Osteocyte (in vitro differentiated cells): ENCODE data around the gene ADARB1. TPM values are rescaled to one million over a fixed set of nuclear protein-coding genes. Genes with fewer than 3 reads are reported as not detected.

ENCODE experiments used
- DNase-seq: peaks from one replicate; pipeline ENCODE4 v3.0.0; 2021; ENCODE audit warnings: mixed read lengths; ENCODE audit not compliant: unreplicated experiment; ENCODE audit errors: extremely low spot score
- H3K27ac Mint-ChIP-seq: one replicate; pipeline ENCODE4 v1.8.0; 2021; ENCODE audit warnings: mild to moderate bottlenecking, mixed read lengths; ENCODE audit not compliant: unreplicated experiment
- H3K27me3 Mint-ChIP-seq: one replicate; pipeline ENCODE4 v1.8.0; 2021; ENCODE audit warnings: mixed read lengths; ENCODE audit not compliant: unreplicated experiment
- H3K36me3 Mint-ChIP-seq: one replicate; pipeline ENCODE4 v1.8.0; 2021; ENCODE audit warnings: mixed read lengths; ENCODE audit not compliant: unreplicated experiment
- H3K4me1 Mint-ChIP-seq: one replicate; pipeline ENCODE4 v1.8.0; 2021; ENCODE audit warnings: mixed read lengths; ENCODE audit not compliant: unreplicated experiment
- H3K4me3 Mint-ChIP-seq: one replicate; pipeline ENCODE4 v1.8.0; 2021; ENCODE audit warnings: mild to moderate bottlenecking, moderate library complexity, mixed read lengths; ENCODE audit not compliant: unreplicated experiment
- H3K9me3 Mint-ChIP-seq: one replicate; pipeline ENCODE4 v1.8.0; 2021; ENCODE audit warnings: mixed read lengths; ENCODE audit not compliant: unreplicated experiment
- total RNA-seq: library from RNA; stranded (reverse); gene quantifications from 2 replicates; pipeline ENCODE4 v1.2.1, GENCODE V29; 2021
- TF ChIP-seq, protein P1 (sequence below): fragments of 200-600 bp; sonication (generic); IDR thresholded peaks from 2 replicates; pipeline ENCODE4 v1.5.0; 2021; ENCODE audit warnings: antibody characterized with exemption, mild to moderate bottlenecking, moderate library complexity

ADARB1 gene
- total RNA-seq, 1 donor from 2014 or later = 126 TPM

- Mint-ChIP-seq H3K36me3 (no peaks in the 10 kb centered on the region), H3K9me3 (no peaks in the 10 kb centered on the region), H3K27me3 (no peaks in the 10 kb centered on the region), H3K27ac (no peak overlapping the region), H3K4me3 (no peak overlapping the region), H3K4me1 (peaks cover 14% of the 10 kb centered on the region)
- TF ChIP-seq, protein P1, sequence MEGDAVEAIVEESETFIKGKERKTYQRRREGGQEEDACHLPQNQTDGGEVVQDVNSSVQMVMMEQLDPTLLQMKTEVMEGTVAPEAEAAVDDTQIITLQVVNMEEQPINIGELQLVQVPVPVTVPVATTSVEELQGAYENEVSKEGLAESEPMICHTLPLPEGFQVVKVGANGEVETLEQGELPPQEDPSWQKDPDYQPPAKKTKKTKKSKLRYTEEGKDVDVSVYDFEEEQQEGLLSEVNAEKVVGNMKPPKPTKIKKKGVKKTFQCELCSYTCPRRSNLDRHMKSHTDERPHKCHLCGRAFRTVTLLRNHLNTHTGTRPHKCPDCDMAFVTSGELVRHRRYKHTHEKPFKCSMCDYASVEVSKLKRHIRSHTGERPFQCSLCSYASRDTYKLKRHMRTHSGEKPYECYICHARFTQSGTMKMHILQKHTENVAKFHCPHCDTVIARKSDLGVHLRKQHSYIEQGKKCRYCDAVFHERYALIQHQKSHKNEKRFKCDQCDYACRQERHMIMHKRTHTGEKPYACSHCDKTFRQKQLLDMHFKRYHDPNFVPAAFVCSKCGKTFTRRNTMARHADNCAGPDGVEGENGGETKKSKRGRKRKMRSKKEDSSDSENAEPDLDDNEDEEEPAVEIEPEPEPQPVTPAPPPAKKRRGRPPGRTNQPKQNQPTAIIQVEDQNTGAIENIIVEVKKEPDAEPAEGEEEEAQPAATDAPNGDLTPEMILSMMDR = no peak
- DNase-seq = peak; percentile 83
Measured at GRCh38 chr21:45256021-45256911, 181.9 kb downstream of the ADARB1 start.

DNA sequence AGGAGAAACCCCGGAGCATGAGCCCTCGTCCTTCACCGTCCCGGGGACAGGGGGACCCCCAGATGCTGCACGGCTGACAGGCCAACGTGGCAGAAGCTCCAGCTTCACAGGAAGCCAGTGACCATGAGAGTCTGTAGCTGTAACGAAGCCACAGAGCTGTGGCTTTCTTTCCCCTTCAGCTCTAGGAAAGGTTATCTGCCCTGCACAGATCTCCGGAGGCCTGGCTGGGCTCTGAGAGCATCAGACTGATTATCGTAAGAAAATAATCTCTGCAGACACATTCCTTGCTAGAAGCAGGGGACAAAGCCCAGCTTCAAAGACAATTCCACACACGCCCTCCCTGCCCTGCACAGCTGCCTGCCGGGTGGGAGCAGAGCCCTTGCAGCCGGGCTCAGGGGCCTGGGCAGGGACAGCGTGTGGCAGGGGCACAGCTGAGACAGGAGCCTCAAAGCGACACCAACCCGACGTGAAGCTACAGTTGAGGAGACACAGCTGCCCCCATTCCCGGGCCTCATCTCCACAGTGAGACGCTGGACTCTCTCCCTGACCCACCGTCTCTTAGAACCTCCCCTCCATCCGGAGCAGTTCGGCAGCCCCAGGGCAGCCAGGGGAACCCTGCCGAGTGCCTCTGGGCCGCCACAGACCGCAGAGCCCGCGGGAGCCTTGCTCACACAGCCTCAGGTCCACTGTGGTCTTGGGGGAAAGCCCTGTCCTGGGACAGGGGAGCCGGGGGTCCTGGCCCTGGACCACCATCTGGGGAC, 182.7 kb downstream of the ADARB1 start:
- Mint-ChIP-seq H3K27me3 (no peaks in the 10 kb centered on the region), H3K4me3 (no peak overlapping the region), H3K4me1 (peaks cover 14% of the 10 kb centered on the region), H3K27ac (no peak overlapping the region), H3K36me3 (peaks cover 2% of the 10 kb centered on the region), H3K9me3 (no peaks in the 10 kb centered on the region)
- TF ChIP-seq, protein P1 = no peak
- DNase-seq = peak; percentile 83

DNA sequence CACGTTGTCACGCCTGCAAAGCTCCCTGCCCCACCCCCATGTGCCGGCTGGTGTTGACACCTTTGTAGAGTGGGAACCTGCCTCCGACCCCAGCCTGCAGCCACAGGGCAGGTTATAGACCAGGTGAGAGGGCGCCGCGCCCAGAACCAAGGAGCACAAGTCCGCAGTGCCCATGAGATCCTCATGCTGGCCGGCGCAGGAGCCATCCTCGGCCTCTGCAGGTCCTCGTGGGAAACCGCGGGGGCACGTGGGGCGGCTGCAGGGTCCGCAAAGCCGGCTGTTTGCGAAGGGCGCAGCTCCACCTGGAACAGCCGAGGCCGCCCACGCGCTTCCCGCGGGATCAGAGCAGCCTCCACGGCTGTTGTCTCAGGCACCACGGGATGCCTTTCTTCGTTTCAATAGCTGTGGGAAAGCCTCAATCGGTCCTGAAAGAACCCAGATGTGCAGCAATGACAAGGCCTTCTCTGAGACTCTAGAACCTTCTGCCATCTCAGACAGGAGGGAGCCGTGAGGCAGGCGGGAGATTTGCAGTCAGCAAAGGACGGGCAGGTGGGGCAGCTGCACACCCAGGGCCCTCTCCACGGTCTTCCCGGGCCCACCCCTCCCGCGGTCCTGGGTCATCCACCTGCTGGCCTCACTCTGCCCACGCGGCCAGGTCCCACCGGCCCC, 183.4 kb downstream of the ADARB1 start:
- H3K36me3 Mint-ChIP-seq = peaks cover 4% of the 10 kb centered on the region
- H3K9me3 Mint-ChIP-seq = no peaks in the 10 kb centered on the region
- TF ChIP-seq, protein P1 = no peak
- peak; percentile 76 for DNase-seq
- H3K27ac Mint-ChIP-seq = no peak overlapping the region
- no peaks in the 10 kb centered on the region for H3K27me3 Mint-ChIP-seq
- H3K4me3 Mint-ChIP-seq = no peak overlapping the region
- peaks cover 13% of the 10 kb centered on the region for H3K4me1 Mint-ChIP-seq

GRCh38 chr21:45258466-45258865, 184.1 kb downstream of the ADARB1 start:
- DNase-seq = peak; percentile 70
- no peak overlapping the region for H3K4me3 Mint-ChIP-seq
- no peaks in the 10 kb centered on the region for H3K9me3 Mint-ChIP-seq
- H3K27ac Mint-ChIP-seq = no peak overlapping the region
- H3K36me3 Mint-ChIP-seq = peaks cover 9% of the 10 kb centered on the region
- H3K27me3 Mint-ChIP-seq = no peaks in the 10 kb centered on the region
- H3K4me1 Mint-ChIP-seq = peaks cover 6% of the 10 kb centered on the region
- TF ChIP-seq, protein P1 = no peak
